ENCODE data around the gene CHURC1.

CHURC1 gene

DNA sequence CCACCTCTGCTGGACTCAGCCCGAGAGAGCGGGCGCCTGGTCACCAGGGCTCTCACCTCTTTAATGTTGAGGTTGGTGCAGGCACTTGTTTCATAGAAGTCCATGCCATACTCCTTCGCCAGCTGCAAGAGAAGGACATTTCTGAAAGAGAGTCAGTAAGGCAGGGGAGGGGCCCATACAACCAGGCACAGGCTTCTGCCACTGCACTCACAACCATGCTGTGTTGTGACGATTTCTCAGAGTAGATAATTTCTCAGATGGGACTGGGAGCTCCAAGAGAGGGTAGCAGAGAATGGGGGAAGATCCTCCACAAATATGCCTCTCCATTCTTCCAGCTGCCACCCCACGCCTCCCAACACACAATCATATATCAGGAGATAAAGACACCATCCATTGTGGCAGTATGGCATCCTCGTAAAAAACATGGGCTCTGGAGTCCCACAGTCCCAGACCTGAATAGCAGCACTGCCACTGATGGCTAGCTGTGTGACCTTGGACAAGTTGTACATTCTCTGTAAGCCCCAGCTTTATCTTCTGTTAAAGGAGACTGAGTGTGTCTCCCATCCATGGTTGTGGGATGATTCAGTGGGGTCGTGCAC, 34.5 kb downstream of the CHURC1 start:
- peak; percentile 13 for DNase-seq (ENCODE audit: low read depth)
- TF ChIP-seq, protein P1, sequence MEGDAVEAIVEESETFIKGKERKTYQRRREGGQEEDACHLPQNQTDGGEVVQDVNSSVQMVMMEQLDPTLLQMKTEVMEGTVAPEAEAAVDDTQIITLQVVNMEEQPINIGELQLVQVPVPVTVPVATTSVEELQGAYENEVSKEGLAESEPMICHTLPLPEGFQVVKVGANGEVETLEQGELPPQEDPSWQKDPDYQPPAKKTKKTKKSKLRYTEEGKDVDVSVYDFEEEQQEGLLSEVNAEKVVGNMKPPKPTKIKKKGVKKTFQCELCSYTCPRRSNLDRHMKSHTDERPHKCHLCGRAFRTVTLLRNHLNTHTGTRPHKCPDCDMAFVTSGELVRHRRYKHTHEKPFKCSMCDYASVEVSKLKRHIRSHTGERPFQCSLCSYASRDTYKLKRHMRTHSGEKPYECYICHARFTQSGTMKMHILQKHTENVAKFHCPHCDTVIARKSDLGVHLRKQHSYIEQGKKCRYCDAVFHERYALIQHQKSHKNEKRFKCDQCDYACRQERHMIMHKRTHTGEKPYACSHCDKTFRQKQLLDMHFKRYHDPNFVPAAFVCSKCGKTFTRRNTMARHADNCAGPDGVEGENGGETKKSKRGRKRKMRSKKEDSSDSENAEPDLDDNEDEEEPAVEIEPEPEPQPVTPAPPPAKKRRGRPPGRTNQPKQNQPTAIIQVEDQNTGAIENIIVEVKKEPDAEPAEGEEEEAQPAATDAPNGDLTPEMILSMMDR (conservative IDR thresholded peaks at IDR 0.05; ENCODE audit: low read depth, low read length), result no peak
- H3K4me3 ChIP-seq (ENCODE audit: low read depth, low read length), result no peak overlapping the region

DNA sequence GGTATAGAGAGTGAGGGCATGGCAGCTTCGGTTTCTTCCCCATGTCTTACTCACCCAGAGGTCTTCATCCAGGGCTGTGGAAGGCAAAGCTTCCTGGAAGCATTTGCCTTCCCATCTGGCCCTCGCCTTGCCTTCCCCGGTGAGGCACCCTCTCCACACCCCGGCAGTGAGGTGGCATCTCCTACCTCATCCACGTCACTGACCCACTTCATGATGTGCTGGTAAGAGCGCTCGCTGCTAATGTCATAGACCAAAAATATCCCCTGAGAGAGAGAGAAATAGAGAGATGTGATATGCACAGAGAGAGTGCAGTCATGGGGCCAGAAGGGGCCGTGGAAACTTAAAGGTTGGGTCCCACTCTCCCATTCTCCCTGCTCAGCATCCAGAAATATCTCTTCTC, 36.6 kb downstream of the CHURC1 start:
- TF ChIP-seq, protein P1 (conservative IDR thresholded peaks at IDR 0.05; ENCODE audit: low read depth, low read length), result no peak
- no peak for DNase-seq (ENCODE audit: low read depth)
- no peak overlapping the region for H3K4me3 ChIP-seq (ENCODE audit: low read depth, low read length)

DNA sequence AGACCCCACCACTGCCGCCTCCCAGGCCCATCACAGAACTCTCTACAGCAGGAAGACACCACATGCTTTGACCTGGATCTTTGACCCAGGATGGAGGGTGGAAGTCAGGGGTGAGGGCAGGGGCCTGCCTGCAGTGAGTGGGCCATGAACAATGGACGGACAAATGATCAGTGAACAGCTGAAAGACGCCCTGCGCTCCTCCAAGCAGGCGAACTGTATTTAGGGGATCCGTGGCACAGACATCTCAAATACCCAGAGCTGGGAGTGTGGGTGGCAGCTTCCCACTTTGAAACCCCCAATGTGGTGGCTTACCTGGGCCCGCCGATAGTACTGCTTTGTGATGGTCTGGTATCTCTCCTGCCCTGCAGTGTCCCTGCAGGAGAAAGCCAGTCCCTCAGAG, 37.0 kb downstream of the CHURC1 start:
- H3K4me3 ChIP-seq (ENCODE audit: low read depth, low read length), result no peak overlapping the region
- TF ChIP-seq, protein P1 (conservative IDR thresholded peaks at IDR 0.05; ENCODE audit: low read depth, low read length), result no peak
- DNase-seq (ENCODE audit: low read depth), result no peak

DNA sequence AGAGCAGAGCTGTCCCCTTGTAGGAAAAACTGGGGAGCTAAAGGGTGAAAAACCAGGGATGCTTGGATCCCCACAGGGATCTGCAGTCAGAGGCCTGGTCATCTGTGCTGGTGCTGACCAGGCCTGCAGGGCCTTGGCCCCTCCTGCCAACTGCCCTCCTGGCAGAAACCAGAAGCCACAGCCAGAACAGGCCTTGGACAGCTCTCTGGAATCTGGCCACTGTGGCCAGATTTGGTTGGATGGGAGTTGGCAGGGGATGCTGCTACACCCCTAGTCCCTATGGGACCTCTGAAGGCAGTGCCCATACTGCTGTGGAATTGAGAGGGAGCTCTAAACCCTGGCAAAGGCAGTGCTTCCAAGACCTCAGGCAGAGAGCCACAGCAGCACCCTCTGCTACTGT, 37.5 kb downstream of the CHURC1 start:
- TF ChIP-seq, protein P1 (conservative IDR thresholded peaks at IDR 0.05; ENCODE audit: low read depth, low read length), result no peak
- no peak overlapping the region for H3K4me3 ChIP-seq (ENCODE audit: low read depth, low read length)
- DNase-seq (ENCODE audit: low read depth), result no peak

DNA sequence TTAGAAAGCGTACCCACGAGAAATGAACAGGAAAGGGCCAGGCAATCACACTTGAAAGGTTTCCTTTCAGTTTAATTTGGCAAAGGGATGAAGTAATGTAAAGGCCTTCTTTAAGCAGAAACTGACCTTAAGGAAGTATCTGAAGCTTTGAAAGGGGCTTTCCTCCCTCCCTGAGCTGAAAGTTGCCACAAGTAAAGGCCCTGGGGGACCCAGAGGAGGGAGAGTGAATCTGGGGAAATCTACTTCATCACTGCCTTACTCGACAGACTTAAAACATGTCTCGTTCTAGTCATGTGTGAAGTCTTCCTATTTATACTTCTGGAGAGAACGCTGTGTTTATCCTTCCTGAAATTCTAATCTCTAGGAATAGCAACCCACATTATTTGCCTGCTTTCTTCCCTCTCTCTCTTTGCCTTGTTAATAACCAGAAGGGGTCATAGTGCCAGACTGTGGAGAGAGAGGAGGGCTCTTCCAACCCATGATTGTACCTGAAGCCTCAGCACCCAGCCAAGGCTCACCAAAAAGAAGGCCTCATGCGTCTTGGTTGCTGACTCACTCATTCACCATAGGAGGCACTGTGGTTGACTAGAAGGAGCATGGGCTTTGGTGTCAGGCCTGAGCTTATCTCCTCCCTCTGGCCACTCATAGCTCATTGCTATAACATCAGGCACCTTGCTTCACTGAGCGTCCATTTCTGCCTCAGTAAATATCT, 38.5 kb downstream of the CHURC1 start:
- DNase-seq (ENCODE audit: low read depth), result peak; percentile 61

DNA sequence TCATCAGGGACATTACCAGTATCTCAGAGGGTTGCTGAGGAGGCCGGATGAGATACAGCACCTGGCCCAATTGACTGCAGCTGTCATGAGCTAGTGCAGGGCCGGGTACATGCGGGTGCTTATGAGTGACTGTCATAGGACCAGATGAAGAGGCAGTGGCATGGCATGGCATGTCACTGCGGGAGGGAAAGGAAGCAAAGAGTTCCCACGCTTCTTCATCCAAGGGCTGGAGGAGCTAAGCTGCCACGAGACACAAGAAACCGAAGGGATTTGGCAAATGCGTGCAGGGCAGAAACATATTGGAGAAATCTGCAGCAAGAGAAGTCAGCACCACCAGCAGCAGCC, 39.0 kb downstream of the CHURC1 start:
- DNase-seq (ENCODE audit: low read depth), result no peak
- TF ChIP-seq, protein P1 (conservative IDR thresholded peaks at IDR 0.05; ENCODE audit: low read depth, low read length), result no peak

More for the DNA sequence above, 38.5 kb downstream of the CHURC1 start:
- TF ChIP-seq, protein P1 (conservative IDR thresholded peaks at IDR 0.05; ENCODE audit: low read depth, low read length), result peak; percentile 38
- no peak overlapping the region for H3K4me3 ChIP-seq (ENCODE audit: low read depth, low read length)

DNA sequence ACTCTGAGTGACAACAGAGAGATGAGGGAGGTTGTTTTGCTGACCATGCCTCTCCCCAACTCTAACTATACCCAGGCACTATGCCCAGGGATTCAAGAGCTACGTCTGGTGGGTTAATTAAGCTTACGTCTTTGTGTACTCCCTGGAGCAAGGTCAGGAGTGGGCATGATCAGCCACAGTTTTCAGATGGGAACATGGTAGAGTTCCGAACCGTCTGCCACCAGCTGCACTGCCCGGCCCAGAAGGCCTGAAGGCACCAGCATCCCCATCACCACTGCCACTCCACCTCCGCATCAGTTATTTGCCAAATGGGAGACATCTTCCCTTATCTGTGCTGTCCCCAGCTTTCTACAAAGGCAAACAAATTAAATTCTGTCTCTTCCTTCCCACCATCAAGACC, 39.4 kb downstream of the CHURC1 start:
- DNase-seq (ENCODE audit: low read depth), result no peak
- H3K4me3 ChIP-seq (ENCODE audit: low read depth, low read length), result no peak overlapping the region
- TF ChIP-seq, protein P1 (conservative IDR thresholded peaks at IDR 0.05; ENCODE audit: low read depth, low read length), result no peak

More for the DNA sequence above, 39.0 kb downstream of the CHURC1 start:
- no peak overlapping the region for H3K4me3 ChIP-seq (ENCODE audit: low read depth, low read length)
